ENCODE results near the gene SCN1A. TPM values are rescaled to one million over a fixed set of nuclear protein-coding genes. Genes with fewer than 3 reads are reported as not detected.
"Not testable (repeated sequence)": the region's sequence is repeated elsewhere in the genome, so short reads cannot be mapped to it uniquely, and the experiment has no call there.

Gene SCN1A
- total RNA-seq, 1 experiment from 2014 or later: 0.62 TPM

- intact Hi-C loops (cut with micrococcal nuclease; ENCODE audit: unreplicated experiment): no loop called here
- ChIA-PET CTCF (no interaction called here), POLR2A (ENCODE audit: low non-redundant PET) (no interaction called here)
- Histone ChIP-seq H3K9me3 (ENCODE audit: low read depth, low read length, poor library complexity, severe bottlenecking) (no peaks in the 10 kb centered on the region), H3K36me3 (ENCODE audit: insufficient read depth, low read length, poor library complexity, severe bottlenecking) (no peaks in the 10 kb centered on the region), H3K27ac (ENCODE audit: low read depth, low read length, poor library complexity, severe bottlenecking) (no peak overlapping the region), H3K4me1 (ENCODE audit: insufficient read depth, low read length, poor library complexity, severe bottlenecking) (no peaks in the 10 kb centered on the region), H3K4me3 (ENCODE audit: low read depth, low read length, poor library complexity, severe bottlenecking) (no peak overlapping the region), H3K27me3 (replicated peaks; ENCODE audit: insufficient read depth, low read depth, low read length, poor library complexity) (no peaks in the 10 kb centered on the region)
- TF ChIP-seq CTCF (conservative IDR thresholded peaks at IDR 0.05; ENCODE audit: low read depth, low read length) (no peak), EZH2 (IDR thresholded peaks at IDR 0.05; ENCODE audit: borderline replicate concordance, low read depth, low read length, poor library complexity, severe bottlenecking) (no peak)
- BruUV-seq (replicated peaks): no TSS peak
- no peak for DNase-seq (ENCODE audit: low spot score)
Measured at GRCh38 chr2:165985120-165985519, 142.7 kb downstream of the SCN1A start.

- H3K4me3 ChIP-seq (ENCODE audit: low read depth, low read length, poor library complexity, severe bottlenecking); DNase-seq (ENCODE audit: low spot score); H3K36me3 ChIP-seq (ENCODE audit: insufficient read depth, low read length, poor library complexity, severe bottlenecking); intact Hi-C loops (cut with micrococcal nuclease; ENCODE audit: unreplicated experiment); H3K9me3 ChIP-seq (ENCODE audit: low read depth, low read length, poor library complexity, severe bottlenecking); CTCF ChIA-PET; H3K4me1 ChIP-seq (ENCODE audit: insufficient read depth, low read length, poor library complexity, severe bottlenecking); H3K27me3 ChIP-seq (replicated peaks; ENCODE audit: insufficient read depth, low read depth, low read length, poor library complexity); H3K27ac ChIP-seq (ENCODE audit: low read depth, low read length, poor library complexity, severe bottlenecking); POLR2A ChIA-PET (ENCODE audit: low non-redundant PET); BruUV-seq (replicated peaks): not testable (repeated sequence)
Measured at GRCh38 chr2:165972161-165972560, 155.7 kb downstream of the SCN1A start.

- POLR2A ChIA-PET (ENCODE audit: low non-redundant PET): no interaction called here
Measured at GRCh38 chr2:165970663-165971062, 157.2 kb downstream of the SCN1A start.

More at GRCh38 chr2:165970663-165971062, 157.2 kb downstream of the SCN1A start:
- no peak overlapping the region for H3K27ac ChIP-seq (ENCODE audit: low read depth, low read length, poor library complexity, severe bottlenecking)
- H3K9me3 ChIP-seq (ENCODE audit: low read depth, low read length, poor library complexity, severe bottlenecking): no peaks in the 10 kb centered on the region
- CTCF ChIA-PET: interaction anchor here (0.7 kb wide), 1 partner anchor 157 kb away, joined by 4 read pairs; the partner anchor contains the start of gene SCN1A
- no peaks in the 10 kb centered on the region for H3K4me1 ChIP-seq (ENCODE audit: insufficient read depth, low read length, poor library complexity, severe bottlenecking)
- intact Hi-C loops (cut with micrococcal nuclease; ENCODE audit: unreplicated experiment): no loop called here
- no peaks in the 10 kb centered on the region for H3K36me3 ChIP-seq (ENCODE audit: insufficient read depth, low read length, poor library complexity, severe bottlenecking)
- H3K27me3 ChIP-seq (replicated peaks; ENCODE audit: insufficient read depth, low read depth, low read length, poor library complexity): no peaks in the 10 kb centered on the region
- H3K4me3 ChIP-seq (ENCODE audit: low read depth, low read length, poor library complexity, severe bottlenecking): no peak overlapping the region
- BruUV-seq (replicated peaks): no TSS peak
- TF ChIP-seq EZH2 (IDR thresholded peaks at IDR 0.05; ENCODE audit: borderline replicate concordance, low read depth, low read length, poor library complexity, severe bottlenecking) (no peak), CTCF (conservative IDR thresholded peaks at IDR 0.05; ENCODE audit: low read depth, low read length) (no peak)
- no peak for DNase-seq (ENCODE audit: low spot score)
